Activated CD4-positive, alpha-beta T cell treated with anti-CD3 and anti-CD28 coated beads, Interleukin-2, Interleukin-4, amounts not matched to agents 100 ng/mL and 50 ng/mL, durations not matched to agents 16 hours and 8 hours (primary cell): Measurements from ENCODE around the gene HDLBP.
"Not testable (repeated sequence)": the region's sequence is repeated elsewhere in the genome, so short reads cannot be mapped to it uniquely, and the experiment has no call there.

Experiments
- DNase-seq: peaks from one replicate; pipeline ENCODE4 v3.0.0-alpha.2; 2020; ENCODE audit warnings: low spot score

HDLBP gene

DNA sequence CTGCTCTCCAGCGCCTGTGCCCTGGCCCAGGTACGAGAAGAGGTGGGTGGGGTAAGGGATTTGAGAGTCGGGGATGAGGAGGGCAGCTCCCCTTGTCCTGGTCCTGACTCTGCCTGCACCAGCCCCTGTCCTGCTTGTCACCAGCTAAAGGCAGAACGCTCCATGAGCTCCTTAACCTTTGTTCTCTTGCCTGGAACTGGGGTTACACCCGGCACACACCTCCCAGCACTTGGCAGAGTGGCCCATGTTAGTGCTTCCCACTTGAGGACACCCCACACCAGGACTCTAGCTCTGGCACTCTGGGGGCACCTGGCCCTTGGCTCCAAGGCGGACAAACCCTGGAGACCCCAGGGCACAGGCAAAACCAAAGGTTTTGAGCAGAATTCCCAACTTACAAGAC is 107.8 kb downstream of the HDLBP start:
- DNase-seq, result no peak

DNA sequence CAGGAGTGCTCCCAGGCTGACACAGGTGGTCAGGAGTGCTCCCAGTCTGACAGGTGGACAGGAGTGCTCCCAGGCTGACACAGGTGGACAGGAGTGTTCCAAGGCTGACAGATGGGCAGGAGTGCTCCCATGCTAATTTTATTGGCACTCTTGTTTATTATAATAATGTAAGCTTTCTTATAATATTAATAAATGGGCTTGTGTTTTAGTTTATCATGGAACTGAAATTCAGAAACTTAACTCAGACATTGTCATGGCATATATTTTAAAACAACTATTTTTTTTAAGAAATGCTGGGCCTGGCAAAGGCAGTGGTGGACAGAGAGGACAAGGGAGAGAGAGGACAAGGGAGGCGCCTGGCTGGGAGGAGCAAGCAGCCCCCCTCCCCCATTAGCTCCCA is 108.3 kb downstream of the HDLBP start:
- no peak for DNase-seq

DNA sequence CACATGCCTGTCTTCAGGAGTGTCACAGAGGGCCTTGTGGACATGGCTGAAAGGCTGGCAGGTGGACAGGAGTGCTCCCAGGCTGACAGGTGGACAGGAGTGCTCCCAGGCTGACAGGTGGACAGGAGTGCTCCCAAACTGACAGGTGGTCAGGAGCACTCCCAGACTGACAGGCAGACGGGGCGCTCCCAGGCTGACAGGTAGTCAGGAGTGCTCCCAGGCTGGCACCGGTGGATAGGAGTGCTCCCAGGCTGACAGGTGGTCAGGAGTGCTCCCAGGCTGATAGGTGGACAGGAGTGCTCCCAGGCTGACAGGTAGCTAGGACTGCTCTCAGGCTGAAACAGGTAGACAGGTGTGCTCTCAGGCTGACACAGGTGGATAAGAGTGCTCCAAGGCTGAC is 110.4 kb downstream of the HDLBP start:
- DNase-seq, result no peak

DNA sequence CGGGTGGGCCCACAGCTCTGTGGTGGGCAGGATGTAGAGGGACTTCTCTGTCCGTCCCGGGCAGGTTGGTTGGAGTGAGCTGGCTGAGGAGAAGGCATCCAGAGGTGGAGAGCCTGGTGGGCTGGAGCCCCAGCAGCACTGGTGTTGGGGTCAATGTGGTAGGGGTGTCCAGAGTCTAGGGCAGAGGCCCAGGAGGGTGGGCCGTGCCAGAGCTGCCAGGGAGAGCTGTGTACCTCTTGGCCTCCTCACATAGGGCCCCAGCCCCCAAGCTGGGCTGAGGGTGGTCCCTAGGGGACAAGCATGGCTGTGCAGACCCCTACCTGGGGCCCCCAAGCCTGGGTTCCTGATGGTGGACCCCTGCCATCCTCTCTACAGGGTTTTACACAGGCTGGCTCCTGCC is 111.0 kb downstream of the HDLBP start:
- no peak for DNase-seq

DNA sequence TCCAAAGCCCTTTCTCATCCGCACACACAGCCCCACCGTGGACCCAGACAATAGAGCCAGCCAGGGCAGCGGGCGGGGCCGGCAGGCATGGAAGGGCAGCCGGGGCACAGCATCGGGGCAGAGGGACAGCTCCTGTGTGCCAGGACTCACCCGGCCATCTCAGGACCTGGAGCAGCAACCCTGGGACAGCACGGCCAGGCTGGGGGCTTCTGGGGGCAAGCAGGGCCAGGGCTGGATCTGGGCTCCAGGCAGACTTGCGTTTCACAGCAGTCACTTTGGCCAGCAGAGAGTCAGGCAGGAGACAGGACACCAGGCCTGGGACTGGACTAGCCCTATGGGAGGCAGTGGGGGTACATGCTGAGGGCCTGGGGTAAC is 111.5 kb downstream of the HDLBP start:
- no peak for DNase-seq

DNA sequence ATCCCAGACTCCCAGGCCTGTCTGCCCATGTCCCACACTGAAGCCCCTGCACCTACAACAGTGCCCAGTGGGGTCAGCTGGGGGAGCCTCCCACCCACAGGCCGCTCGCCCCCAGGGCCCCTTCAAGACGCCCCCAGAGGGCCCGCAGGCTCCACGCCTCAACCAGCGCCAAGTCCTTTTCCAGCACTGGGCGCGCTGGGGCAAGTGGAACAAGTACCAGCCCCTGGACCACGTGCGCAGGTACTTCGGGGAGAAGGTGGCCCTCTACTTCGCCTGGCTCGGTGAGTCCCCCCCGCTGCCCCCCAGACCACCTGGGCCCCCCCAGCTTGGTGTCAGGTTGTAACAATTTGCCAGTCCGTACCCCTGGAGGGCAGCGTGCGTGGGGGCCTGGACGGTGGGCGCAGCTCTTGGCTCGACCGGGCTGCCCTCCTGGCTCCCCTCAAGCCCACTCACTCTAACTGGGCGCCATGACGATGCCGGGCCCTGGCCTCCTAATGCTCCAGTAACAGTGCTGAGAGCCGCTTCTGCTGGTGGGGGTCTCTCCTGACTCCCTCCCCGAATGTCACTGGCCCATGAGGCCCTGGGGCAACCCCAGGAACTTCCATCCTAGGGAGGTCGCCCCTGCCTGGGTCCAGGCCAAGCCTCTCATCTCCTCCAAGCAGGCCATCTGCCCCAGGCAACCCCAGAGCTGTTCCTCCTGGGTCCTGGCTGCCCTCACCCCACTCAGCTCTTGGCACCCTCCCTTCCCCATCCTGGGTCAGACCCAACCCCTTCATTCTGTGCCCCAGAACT is 112.1 kb downstream of the HDLBP start:
- no peak for DNase-seq

DNA sequence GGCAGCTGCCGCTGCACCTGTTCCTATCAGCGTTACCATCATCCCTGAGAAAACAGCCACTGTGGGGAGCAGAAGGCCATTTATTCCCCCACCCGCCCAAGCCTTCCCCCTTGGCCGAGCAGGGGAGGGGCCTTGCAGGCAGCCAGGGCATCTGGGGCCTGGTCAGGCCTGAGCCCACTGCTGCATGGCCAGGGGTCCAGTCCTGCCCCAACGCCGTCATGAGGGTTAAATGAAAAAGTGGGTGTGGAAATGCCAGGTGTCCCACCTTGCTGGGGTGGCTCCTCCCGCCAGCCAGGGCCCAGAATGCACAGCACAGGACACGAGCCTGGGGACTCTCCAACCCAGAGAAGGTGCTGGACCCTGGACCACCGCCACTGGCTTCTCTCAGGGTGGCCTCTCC is 112.8 kb downstream of the HDLBP start:
- DNase-seq, result no peak

DNA sequence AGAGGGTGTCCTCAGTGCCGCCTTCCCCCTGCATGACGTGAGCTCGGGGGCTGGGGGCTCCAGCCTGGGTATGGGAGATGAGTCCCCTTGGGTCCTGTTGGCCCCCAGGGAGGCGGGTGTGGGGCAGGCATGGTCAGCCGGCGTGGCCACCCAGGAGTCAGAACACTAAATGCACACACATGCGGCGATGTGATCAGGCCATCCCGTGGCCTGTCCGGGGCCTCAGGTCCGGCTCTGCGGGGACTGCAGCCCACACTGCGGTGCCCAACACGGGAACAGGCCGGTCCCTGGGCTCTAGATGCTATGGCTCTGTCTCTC is 113.2 kb downstream of the HDLBP start:
- DNase-seq, result no peak

DNA sequence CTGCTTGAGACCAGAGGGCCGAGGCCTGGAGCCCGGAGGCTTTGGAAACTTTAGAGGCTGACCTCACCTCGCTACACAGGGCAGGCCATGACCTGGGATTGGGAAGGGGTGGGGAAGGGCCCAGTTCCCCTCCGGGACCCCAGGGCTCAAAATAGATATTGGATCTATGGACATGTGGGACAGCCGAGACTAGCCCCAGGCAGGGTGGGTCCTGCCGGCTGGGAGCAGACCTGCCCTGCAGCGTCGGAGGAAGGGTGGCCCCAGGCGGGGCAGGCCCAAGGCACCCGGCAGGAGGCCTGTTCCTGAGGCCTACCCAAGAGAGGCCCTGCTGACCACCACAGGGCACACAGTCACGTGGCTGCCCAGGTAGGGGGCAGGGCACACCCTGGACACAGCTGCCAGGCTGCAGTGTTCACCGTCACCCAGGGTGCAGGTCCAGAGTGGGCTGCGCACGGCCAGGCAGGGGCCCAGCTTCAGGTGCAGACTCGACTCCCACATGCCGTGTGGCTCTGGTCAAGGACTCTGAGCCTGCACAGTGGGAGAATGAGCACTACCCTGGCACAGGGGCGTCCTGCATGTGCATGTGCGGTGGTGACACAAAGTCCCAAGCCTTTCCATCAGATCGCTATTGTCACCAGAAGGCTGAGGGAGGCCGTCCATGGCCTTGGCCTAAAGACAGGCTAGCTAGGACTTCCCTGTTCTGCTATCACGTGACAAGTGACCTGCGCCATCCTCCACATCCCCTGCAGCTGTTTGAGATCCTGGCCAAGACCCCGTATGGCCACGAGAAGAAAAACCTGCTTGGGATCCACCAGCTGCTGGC is 113.8 kb downstream of the HDLBP start:
- no peak for DNase-seq

DNA sequence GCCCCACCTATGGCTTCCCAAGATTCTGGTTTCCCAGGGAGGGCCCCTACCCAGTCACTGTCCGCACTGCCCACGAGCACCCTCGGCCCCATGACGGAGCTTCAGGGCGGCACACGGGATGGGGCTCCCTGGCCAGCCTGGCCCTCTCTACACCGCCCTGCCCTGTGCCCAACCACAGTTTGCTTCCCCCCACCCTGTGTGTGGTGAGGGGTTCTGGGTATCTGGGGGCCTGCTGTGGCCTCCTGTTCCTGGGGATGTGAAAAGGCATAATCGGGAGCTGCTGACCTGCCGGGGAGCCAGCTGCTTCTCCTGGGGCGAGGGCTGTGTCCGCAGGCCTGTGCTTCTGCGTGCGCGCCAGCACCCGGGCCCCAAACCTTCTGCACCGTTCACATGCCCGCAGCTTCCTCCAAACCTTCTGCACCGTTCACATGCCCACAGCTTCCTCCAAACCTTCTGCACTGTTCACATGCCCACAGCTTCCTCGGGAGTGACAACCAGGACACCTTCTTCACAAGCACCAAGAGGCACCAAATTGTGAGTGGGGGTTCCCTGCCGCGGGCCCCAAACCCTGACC is 114.6 kb downstream of the HDLBP start:
- DNase-seq, result no peak

DNA sequence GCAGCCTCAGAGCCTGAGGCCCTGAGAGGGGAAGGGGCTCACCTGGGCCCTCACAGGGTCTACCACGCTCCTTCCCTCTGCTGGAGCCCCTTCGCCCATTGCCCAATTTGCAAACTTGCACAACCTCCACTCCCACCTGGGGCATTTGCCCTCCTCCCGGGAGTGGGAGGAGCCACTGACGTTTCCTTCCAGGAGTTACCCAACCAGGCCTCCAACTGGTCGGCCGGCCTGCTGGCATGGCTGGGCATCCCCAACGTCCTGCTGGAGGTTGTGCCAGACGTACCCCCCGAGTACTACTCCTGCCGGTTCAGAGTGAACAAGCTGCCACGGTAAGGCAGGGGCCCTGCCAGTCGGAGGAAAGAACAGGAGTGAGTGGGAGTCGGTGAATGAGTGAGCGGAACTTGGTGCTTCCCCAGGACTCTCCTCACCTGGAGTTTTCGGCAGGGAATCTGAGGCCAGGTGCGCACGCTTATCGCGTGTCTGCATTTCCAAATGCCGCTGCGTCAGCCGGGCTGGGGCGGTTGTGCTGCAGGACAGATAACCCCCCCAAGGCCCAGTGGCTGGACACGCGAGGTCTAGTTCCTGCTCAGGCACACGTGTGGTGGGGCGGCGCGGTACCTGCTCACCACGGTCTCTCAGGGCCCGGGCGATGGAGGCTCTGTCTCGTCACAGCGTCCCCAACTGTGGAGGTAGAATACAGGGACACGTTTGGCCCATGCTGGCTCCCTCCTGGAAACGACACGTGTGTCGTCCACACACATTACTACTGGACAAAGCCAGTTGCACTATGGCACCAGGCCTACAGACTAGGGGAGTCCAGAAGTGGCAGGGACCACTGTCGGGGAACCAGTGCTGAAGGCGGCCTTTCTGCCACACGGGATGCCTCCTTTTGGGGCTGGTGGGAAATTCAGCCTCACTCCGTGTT is 115.3 kb downstream of the HDLBP start:
- no peak for DNase-seq

DNA sequence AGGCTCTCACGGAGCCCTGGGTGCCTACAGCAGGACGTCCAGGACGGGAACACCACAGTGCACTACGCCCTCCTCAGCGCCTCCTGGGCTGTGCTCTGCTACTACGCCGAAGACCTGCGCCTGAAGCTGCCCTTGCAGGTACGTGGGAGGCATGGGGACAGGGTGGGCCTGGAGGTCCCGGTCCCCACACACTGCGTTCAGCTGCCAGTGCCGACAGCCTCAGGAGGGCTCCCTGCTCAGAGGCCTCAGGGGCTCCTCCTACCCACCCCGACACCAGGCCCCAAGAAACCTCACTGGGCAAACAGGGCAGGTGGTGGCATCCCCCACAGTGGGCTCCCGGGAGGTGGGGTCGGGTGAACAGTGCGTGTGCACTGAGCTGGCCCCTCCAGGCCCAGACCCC is 116.2 kb downstream of the HDLBP start:
- DNase-seq, result no peak

DNA sequence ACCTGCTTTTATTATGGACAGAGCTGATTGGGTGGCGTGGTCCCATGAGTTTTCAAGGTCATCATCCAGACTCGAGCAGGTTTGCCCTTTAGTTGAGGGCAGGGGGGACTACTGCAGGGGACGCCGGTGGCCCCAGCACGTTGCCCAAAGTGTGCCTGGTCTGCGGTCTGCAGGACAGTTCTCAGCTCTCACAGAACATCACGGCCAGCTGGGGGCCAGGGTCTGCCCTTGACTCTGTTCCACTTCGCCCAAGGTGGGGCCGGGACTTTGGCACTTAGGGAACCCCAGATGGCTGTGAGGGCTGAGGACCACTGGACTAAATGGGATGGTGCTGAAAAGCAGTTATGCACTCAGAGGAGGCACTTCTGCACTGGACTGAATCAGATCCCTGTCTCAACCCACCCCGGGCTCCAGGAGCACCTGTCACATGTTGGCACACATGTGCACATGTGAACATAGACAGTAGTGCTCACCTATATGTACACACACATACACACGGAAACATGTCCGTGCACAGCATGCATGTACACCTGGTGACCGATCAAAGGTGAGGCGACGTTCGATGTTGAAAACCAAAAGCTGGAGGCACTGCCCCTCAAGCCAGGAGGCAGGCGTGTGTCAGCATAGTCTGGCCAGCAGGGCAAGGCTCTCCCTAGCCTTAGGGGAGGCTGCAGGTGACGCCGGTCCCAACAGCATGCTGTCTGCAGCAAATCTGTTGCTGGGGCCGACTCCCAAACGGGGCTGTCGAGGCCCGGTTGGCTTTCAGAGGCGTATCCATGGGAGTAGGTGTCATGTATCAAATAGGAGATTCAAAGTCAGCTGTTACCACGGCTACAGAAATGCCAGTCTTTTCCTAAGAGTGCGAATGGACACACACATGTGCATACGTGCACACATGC is 116.8 kb downstream of the HDLBP start:
- DNase-seq, result no peak

DNA sequence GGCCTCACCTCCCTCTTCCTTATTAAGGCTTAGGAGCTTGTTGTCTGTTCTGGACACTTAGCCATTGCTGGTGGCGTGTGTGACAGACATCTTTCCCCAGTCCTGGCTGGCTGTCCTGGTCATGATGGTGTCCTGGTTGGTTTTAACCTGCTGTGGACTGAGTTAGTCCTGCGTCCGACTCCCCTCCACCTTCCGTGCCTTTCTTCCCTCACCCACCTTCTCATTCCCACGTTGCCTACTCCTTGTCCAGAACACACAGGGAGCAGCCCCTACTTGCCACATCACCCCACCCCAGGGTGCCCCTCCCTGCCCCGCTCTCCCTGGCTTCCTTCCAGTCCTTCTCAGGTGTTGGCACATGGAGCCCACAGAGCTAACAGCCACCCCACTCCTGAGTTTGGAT is 117.5 kb downstream of the HDLBP start:
- no peak for DNase-seq

DNA sequence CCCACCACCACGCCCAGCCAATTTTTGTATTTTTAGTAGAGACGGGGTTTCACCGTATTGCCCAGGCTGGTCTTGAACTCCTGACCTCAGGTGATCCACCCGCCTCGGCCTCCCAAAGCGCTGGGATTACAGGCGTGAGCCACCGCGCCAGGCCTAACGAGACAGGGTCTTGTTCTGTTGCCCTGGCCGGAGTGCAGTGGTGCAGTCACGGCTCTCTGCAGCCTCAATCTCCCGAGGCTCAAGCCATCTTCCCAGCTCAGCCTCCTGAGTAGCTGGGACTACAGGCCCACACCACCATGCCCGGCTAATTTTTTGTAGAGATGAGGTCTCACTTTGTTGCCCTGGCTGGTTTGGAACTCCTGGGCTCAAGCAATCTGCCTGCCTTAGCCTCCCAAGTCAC is 118.2 kb downstream of the HDLBP start:
- DNase-seq, result not testable (repeated sequence)

DNA sequence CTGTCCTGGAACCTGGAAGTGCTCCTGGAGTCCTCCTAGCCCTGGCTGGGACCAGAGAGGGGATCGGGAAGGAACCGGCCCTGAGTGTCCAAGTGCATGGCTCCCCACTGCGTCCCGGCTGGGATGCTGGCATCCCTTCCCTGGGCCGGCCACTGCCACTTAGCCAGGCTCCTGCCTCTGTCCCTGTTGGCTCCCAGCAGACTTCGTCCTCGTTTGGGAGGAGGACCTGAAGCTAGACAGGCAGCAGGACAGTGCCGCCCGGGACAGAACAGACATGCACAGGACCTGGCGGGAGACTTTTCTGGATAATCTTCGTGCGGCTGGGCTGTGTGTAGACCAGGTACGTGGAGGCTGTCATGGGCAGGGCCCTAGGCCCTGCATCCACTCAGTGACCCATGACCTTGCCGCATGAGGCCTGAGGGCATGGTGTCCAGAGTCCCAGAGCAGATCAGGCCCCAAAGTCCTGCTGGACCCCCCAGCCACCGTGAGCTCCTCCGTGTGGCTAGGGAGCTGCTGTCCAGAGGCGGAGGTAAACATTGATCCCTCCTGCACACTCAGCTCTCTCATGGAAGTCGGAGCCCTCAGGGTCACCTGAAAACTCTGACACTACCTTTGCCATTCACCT is 119.9 kb downstream of the HDLBP start:
- no peak for DNase-seq

DNA sequence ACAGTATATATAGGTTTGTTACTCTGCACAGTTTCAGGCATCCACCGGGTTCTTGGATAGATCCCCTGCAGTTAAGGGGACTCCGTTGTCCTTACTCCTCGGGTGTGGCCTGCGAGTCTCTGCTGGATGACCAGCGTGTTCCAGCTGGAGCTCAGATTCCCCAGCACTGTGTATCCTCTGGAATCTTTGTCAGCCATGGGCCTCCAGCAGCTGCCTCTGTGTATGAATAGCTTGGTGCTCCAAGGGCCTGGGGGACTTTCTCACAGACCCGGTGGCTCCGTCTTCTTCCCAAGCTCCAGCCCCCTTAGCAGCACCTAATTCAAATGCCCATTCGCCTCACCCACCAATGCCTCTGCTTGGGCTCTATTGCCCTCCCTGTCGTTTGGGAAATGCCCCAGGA is 120.7 kb downstream of the HDLBP start:
- no peak for DNase-seq

DNA sequence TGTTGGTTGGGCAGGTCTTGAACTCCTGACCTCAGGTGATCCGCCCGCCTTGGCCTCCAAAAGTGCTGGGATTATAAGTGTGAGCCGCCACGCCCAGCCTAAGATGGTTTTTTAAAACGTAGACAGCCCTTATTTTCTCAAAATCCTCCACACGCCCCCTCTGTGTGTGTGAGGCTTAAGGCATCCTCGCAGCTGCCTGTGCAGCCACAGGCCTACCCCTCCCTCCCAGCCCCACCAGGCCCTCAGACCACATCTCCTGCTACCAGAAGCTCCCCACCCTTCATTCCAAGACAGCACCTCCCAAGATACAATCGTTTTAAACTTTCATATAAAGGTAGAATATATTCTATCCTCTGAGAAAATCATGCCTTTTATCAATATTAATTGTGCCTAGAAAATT is 122.2 kb downstream of the HDLBP start:
- DNase-seq, result no peak

DNA sequence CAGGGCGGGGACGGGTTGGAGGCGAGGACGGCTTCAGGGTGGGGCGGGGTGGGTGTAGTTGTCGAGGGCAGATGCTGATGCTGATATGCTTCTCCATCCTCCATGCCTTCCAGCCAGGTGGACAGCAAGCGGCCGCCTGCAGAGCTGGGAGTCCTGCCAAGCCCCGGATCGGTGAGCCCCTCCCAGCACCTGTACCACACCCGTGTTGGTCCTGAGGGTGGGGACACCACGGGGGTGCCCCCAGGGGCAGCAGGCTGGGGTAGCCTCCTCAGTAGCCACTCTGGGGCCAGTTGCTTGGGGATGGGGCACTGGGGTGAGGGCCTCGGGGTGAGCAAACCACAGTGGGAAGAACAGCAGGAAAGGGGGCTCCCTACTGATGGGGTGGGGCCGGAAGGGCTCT is 124.4 kb downstream of the HDLBP start:
- DNase-seq, result no peak

DNA sequence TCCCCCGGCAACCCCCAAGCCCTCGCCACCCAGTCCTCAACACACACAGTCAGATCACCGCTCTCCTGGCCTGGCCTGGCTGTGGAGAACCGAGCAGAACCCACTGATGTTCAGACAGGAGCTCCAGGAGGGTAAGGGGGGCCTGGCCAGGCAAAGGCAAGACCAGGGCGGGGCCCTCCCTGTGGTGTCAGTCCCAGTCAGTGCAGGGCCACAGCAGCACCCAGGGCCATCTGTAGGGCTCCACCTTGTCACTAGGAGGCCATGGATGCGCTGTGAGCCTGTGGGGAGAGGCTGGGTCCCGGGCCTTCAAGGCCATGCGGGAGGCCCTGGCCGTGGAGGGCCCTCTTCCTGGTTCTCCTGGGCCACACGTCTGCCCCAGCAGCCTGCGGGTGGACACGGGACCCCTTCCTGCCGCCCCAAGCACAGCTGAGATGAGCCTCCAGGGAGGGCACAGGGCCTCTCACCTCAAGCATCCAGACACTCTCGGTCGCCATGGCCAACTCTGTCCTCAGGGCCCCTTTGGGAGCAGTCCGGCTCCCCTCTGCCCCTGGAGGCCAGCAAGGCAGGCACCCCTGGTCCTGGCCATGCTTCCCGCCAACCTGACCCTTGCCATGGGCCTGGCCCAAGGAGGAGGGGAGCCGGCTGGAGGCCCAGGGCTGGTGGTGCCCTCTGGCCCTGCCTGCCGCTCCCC is 125.0 kb downstream of the HDLBP start:
- DNase-seq, result no peak
